Activated T-cell treated with anti-CD3 and anti-CD28 coated beads, Interleukin-2, amount 50 U/mL, for 24 hours (primary cell): ENCODE results near the gene PDE4DIP.
"Not testable (repeated sequence)": the region's sequence is repeated elsewhere in the genome, so short reads cannot be mapped to it uniquely, and the experiment has no call there.

Source experiments
- DNase-seq: peaks from one replicate; pipeline ENCODE4 v3.0.0-alpha.2; 2020
- H3K27ac Mint-ChIP-seq: 2 replicates; pipeline ENCODE4 v1.8.0; 2020; ENCODE audit warnings: mild to moderate bottlenecking, mixed read lengths
- H3K27me3 Mint-ChIP-seq: 2 replicates; pipeline ENCODE4 v1.8.0; 2020; ENCODE audit warnings: mixed read lengths
- H3K36me3 Mint-ChIP-seq: 2 replicates; pipeline ENCODE4 v1.8.0; 2020; ENCODE audit warnings: low read depth, mixed read lengths
- H3K4me1 Mint-ChIP-seq: 2 replicates; pipeline ENCODE4 v1.8.0; 2020; ENCODE audit warnings: low read depth, mixed read lengths
- H3K4me3 Mint-ChIP-seq: 2 replicates; pipeline ENCODE4 v1.8.0; 2020; ENCODE audit warnings: mild to moderate bottlenecking, moderate library complexity, mixed read lengths
- H3K9me3 Mint-ChIP-seq: 2 replicates; pipeline ENCODE4 v1.8.0; 2020; ENCODE audit warnings: mixed read lengths

Gene PDE4DIP

DNA sequence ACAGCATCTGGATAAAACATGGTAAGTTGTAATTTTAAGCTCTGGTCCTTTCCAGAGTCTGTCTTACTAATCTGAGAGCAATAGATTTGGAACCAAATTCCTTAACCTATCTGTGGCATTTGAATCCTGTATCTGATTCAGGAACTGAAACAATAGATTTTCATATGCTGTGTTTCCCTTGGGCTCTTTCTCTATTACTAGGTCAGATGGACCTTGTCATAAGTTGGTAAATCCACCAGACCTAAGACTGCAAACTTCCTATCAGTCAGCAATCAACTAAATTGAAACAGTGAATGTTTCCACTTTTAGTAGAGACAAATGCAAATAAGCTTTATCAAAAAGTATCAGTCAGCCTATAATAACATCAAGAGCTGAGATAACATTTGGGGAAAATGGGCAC lies 85.0 kb downstream of the PDE4DIP start:
- not testable (repeated sequence) for H3K9me3 Mint-ChIP-seq, H3K27me3 Mint-ChIP-seq, DNase-seq, H3K4me1 Mint-ChIP-seq, H3K27ac Mint-ChIP-seq, H3K4me3 Mint-ChIP-seq, H3K36me3 Mint-ChIP-seq

- H3K36me3 Mint-ChIP-seq, H3K9me3 Mint-ChIP-seq, H3K4me3 Mint-ChIP-seq, H3K27ac Mint-ChIP-seq, DNase-seq, H3K27me3 Mint-ChIP-seq, H3K4me1 Mint-ChIP-seq: not testable (repeated sequence)
These were observed 91.3 kb downstream of the PDE4DIP start for GRCh38 chr1:148935381-148936002.

DNA sequence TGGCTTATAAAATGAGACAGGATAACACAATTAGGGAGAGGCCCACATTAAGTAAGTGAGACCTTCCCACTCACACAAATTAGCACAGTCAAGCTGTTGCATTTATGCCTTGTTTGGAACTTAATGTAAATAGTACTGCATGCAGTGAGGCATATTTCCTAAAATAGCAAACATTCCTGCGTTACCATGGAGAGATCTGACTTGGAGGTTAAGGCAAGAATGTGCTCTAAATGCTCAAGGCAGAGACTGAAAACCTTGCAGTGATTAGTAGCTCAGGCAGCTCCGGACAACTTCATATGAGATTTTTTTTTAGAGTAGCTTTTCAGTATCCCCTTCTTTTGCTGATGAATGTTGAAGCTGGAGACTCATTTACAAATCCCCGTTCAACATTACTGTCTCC lies 98.7 kb downstream of the PDE4DIP start:
- not testable (repeated sequence) for H3K36me3 Mint-ChIP-seq, H3K4me1 Mint-ChIP-seq, H3K27me3 Mint-ChIP-seq, H3K4me3 Mint-ChIP-seq, H3K27ac Mint-ChIP-seq, H3K9me3 Mint-ChIP-seq, DNase-seq

GRCh38 chr1:148945130-148945529 lies 100.9 kb downstream of the PDE4DIP start:
- not testable (repeated sequence) for H3K27ac Mint-ChIP-seq

DNA sequence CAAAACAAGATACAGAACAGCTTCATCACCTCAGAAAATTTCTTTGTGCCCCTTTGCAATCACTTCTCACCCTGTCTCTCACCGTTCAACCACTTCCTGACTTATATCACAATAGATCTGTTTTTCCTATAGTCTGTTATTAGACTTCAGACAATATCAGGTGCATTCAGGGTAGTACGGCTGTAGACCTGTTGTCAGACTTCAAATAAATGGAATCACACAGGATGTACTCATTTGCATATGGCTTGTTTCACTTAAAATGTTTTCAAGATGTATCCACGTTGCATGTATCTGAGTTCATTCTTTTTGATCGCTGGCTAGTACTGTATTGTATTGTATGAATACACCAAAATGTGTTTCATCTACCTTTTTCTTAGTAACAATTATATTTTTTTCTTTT lies 104.5 kb downstream of the PDE4DIP start:
- not testable (repeated sequence) for DNase-seq, H3K9me3 Mint-ChIP-seq, H3K27me3 Mint-ChIP-seq, H3K4me3 Mint-ChIP-seq, H3K27ac Mint-ChIP-seq, H3K36me3 Mint-ChIP-seq
- H3K4me1 Mint-ChIP-seq = peaks cover 11% of the 10 kb centered on the region

More at GRCh38 chr1:148945130-148945529, 100.9 kb downstream of the PDE4DIP start:
- H3K9me3 Mint-ChIP-seq, H3K4me3 Mint-ChIP-seq, H3K36me3 Mint-ChIP-seq, H3K4me1 Mint-ChIP-seq, H3K27me3 Mint-ChIP-seq, DNase-seq: not testable (repeated sequence)

- peak; percentile 84 for DNase-seq
- not testable (repeated sequence) for H3K27me3 Mint-ChIP-seq, H3K9me3 Mint-ChIP-seq, H3K36me3 Mint-ChIP-seq
- Mint-ChIP-seq H3K27ac (peak overlapping the region; percentile 91), H3K4me1 (peaks cover 16% of the 10 kb centered on the region), H3K4me3 (peak overlapping the region; percentile 77)
These were observed 107.4 kb downstream of the PDE4DIP start for GRCh38 chr1:148951336-148952227.

DNA sequence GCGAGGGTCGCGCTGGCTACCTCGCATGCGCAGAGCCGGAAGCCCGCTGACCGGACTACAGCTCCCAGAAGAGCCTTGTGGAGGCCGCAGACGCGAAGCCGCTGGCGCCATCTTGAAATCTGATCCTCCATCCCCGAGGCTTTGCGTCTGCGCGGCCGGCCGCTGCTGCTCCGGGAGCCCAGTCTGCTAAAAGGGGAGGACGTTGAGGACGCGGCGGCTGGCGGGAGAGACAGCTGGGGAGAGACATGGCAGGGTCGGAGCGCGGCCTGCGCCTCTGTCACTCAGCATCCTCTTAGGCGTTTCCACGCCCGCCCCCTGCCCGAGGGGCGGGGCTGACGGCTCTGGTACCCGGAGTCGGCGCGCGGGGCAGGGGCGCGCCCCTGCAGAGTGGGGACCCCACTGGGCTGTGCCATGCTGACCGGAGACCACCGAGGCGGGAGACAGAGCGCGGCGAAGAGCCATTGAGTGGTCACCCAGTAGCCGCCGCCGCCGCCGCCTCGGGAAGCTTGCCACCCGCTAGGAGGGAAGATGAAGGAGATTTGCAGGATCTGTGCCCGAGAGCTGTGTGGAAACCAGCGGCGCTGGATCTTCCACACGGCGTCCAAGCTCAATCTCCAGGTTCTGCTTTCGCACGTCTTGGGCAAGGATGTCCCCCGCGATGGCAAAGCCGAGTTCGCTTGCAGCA lies 108.2 kb downstream of the PDE4DIP start:
- not testable (repeated sequence) for H3K27me3 Mint-ChIP-seq, H3K9me3 Mint-ChIP-seq, H3K36me3 Mint-ChIP-seq
- Mint-ChIP-seq H3K4me3 (peak overlapping the region; percentile 77), H3K27ac (peak overlapping the region; percentile 91), H3K4me1 (peaks cover 16% of the 10 kb centered on the region)
- DNase-seq = peak; percentile 81

- Mint-ChIP-seq H3K4me1 (peaks cover 16% of the 10 kb centered on the region), H3K4me3 (peak overlapping the region; percentile 77)
- not testable (repeated sequence) for H3K9me3 Mint-ChIP-seq, H3K27ac Mint-ChIP-seq, H3K27me3 Mint-ChIP-seq, H3K36me3 Mint-ChIP-seq
- DNase-seq = peak; percentile 55
These were observed 108.8 kb downstream of the PDE4DIP start for GRCh38 chr1:148952938-148953616.

- H3K36me3 Mint-ChIP-seq, H3K9me3 Mint-ChIP-seq, H3K27me3 Mint-ChIP-seq, DNase-seq, H3K27ac Mint-ChIP-seq: not testable (repeated sequence)
- Mint-ChIP-seq H3K4me3 (peak overlapping the region; percentile 72), H3K4me1 (peaks cover 16% of the 10 kb centered on the region)
These were observed 109.5 kb downstream of the PDE4DIP start for GRCh38 chr1:148953730-148954129.

- H3K4me1 Mint-ChIP-seq, H3K27me3 Mint-ChIP-seq, H3K27ac Mint-ChIP-seq, H3K9me3 Mint-ChIP-seq, DNase-seq, H3K36me3 Mint-ChIP-seq, H3K4me3 Mint-ChIP-seq: not testable (repeated sequence)
These were observed 114.1 kb downstream of the PDE4DIP start for GRCh38 chr1:148958343-148958742.

- not testable (repeated sequence) for H3K27me3 Mint-ChIP-seq, DNase-seq, H3K4me1 Mint-ChIP-seq, H3K4me3 Mint-ChIP-seq, H3K9me3 Mint-ChIP-seq, H3K27ac Mint-ChIP-seq, H3K36me3 Mint-ChIP-seq
These were observed 116.2 kb downstream of the PDE4DIP start for GRCh38 chr1:148960212-148961000.

- H3K4me1 Mint-ChIP-seq, H3K27me3 Mint-ChIP-seq, H3K9me3 Mint-ChIP-seq, H3K4me3 Mint-ChIP-seq, DNase-seq, H3K36me3 Mint-ChIP-seq, H3K27ac Mint-ChIP-seq: not testable (repeated sequence)
These were observed 118.1 kb downstream of the PDE4DIP start for GRCh38 chr1:148962127-148962857.

DNA sequence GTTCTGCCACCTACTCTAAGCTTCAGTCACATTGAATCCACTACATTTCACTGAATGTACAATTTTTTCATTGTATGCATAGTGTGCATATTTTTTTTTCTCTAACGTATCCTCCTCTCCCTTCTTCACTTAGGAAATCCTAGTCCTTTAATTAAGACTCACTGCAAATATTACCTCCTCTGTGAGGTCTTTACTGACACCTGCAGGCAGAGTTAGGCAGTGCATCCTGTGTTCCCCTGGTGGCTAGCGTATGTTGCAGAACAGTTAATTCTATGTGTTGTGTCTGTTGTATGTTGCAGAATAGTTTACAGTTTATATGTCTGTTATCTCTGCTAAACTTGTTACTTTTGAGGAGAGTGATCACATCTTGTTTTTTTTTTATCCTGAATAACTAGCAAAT lies 121.9 kb downstream of the PDE4DIP start:
- H3K4me3 Mint-ChIP-seq, H3K27ac Mint-ChIP-seq, H3K9me3 Mint-ChIP-seq, H3K36me3 Mint-ChIP-seq, DNase-seq, H3K27me3 Mint-ChIP-seq, H3K4me1 Mint-ChIP-seq: not testable (repeated sequence)
